ENCODE measurements around the gene DTX2.
"Not testable (repeated sequence)": the region's sequence is repeated elsewhere in the genome, so short reads cannot be mapped to it uniquely, and the experiment has no call there.

DNA sequence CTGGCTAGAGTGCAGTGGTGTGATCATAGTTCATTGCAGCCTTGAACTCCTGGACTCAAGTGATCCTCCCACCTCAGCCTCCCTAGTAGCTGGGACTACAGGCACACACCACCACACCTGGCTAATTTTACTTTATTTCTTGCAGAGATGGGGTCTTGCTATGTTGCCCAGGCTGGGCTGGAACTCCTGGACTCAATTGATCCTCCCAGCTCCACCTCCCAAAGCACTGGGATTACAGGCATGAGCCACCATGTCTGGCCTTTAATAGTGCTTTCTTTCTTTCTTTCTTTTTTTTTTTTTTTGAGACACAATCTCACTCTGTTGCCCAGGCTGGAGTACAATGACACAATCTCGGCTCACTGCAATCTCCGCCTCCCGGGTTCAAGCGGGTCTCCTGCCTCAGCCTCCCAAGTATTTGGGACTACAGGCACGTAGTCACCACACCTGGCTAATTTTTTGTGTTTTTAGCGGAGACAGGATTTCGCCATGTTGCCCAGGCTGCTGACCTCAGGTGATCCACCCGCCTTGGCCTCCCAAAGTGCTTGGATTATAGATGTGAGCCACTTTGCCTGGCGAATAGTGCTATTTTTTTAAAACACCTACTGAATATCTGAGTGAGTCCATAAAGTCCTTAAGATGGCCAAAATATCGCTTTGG lies 43.7 kb upstream of the DTX2 start:
- TF ChIP-seq EZH2 (IDR thresholded peaks at IDR 0.05; ENCODE audit: low read length) = not testable (repeated sequence)
- TF ChIP-seq, protein P1, sequence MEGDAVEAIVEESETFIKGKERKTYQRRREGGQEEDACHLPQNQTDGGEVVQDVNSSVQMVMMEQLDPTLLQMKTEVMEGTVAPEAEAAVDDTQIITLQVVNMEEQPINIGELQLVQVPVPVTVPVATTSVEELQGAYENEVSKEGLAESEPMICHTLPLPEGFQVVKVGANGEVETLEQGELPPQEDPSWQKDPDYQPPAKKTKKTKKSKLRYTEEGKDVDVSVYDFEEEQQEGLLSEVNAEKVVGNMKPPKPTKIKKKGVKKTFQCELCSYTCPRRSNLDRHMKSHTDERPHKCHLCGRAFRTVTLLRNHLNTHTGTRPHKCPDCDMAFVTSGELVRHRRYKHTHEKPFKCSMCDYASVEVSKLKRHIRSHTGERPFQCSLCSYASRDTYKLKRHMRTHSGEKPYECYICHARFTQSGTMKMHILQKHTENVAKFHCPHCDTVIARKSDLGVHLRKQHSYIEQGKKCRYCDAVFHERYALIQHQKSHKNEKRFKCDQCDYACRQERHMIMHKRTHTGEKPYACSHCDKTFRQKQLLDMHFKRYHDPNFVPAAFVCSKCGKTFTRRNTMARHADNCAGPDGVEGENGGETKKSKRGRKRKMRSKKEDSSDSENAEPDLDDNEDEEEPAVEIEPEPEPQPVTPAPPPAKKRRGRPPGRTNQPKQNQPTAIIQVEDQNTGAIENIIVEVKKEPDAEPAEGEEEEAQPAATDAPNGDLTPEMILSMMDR (optimal IDR thresholded peaks at IDR 0.05 in 1 of 3, IDR thresholded peaks at IDR 0.05 in 1 of 3, conservative IDR thresholded peaks at IDR 0.05 in 1 of 3; ENCODE audit: extremely low read depth in 1 of 3, insufficient read depth in 2 of 3, low read length in 3 of 3) = not testable (repeated sequence)
